Neutrophil (primary cell): ENCODE measurements around the gene POC1A.

Experiments
- H3K27ac ChIP-seq: fragments of 200-600 bp; sonication (generic); 2 replicates; pipeline ENCODE4 v1.5.1; 2016; ENCODE audit warnings: mild to moderate bottlenecking, moderate library complexity
- H3K27me3 ChIP-seq: fragments of 200-600 bp; sonication (generic); 2 replicates; pipeline ENCODE4 v1.6.0; 2016; ENCODE audit warnings: mild to moderate bottlenecking
- H3K36me3 ChIP-seq: fragments of 200-600 bp; sonication (generic); 2 replicates; pipeline ENCODE4 v1.5.1; 2017
- H3K4me1 ChIP-seq, 2 experiments: fragments of 200-600 bp in 1 of 2; sonication (generic) in 1 of 2; 1 replicate in 1 of 2; 2 replicates in 1 of 2; pipeline versions ENCODE4 v1.5.1 to v1.6.1; 2013 to 2016; ENCODE audit warnings: low read depth in 1 of 2, low read length in 1 of 2, mild to moderate bottlenecking in 1 of 2, moderate library complexity in 1 of 2; ENCODE audit not compliant: control insufficient read depth in 1 of 2, insufficient read depth in 1 of 2
- H3K4me3 ChIP-seq, 2 experiments: fragments of 200-600 bp in 1 of 2; sonication (generic) in 1 of 2; 1 replicate in 1 of 2; 2 replicates in 1 of 2; pipeline ENCODE4 v1.5.1; 2013 to 2016; ENCODE audit warnings: low read depth in 1 of 2, low read length in 1 of 2, mild to moderate bottlenecking in 1 of 2, moderate library complexity in 1 of 2
- H3K9me3 ChIP-seq: fragments of 200-600 bp; sonication (generic); 2 replicates; pipeline ENCODE4 v1.5.1; 2016
- TF ChIP-seq, protein P1 (sequence below): fragments of 200-600 bp; sonication (generic); IDR thresholded peaks from 2 replicates; pipeline ENCODE4 v1.5.1; 2016; ENCODE audit warnings: antibody characterized with exemption

POC1A gene

DNA sequence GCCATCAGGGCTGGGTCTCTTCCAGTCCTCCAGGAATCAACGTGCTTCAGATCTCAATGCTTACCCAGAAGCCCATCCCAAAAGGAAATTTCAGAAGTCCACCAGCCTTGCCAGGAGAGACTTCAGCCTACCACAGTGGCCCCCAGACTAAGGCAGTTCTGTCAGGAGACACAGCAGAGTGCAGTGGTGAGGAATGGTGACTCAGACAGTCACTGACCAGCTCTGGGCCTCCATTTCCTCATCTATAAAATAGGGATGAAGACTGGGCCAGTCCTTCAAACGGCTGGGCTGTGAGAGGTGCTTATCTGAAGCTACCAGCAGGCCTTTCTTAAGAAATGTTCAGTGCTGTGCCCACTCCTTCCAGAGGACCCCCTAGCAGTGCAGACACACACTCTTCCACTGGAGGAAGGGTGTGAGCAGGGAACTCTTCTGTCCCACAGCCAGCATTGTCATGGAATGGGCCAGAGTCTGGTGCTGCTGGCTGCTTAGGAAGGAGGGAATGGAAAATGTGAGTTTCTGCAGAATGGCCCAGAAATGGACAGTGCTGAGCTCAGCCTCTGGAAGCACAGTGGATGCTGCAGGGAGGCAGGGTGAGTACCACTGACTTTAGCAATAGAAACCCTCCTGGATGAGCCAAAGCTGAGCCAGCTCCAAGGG lies 56.2 kb downstream of the POC1A start:
- TF ChIP-seq, protein P1, sequence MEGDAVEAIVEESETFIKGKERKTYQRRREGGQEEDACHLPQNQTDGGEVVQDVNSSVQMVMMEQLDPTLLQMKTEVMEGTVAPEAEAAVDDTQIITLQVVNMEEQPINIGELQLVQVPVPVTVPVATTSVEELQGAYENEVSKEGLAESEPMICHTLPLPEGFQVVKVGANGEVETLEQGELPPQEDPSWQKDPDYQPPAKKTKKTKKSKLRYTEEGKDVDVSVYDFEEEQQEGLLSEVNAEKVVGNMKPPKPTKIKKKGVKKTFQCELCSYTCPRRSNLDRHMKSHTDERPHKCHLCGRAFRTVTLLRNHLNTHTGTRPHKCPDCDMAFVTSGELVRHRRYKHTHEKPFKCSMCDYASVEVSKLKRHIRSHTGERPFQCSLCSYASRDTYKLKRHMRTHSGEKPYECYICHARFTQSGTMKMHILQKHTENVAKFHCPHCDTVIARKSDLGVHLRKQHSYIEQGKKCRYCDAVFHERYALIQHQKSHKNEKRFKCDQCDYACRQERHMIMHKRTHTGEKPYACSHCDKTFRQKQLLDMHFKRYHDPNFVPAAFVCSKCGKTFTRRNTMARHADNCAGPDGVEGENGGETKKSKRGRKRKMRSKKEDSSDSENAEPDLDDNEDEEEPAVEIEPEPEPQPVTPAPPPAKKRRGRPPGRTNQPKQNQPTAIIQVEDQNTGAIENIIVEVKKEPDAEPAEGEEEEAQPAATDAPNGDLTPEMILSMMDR = no peak
- H3K27me3 ChIP-seq = no peaks in the 10 kb centered on the region
- no peak overlapping the region for H3K27ac ChIP-seq
- H3K9me3 ChIP-seq = no peaks in the 10 kb centered on the region
- H3K36me3 ChIP-seq = peaks cover 51% of the 10 kb centered on the region
- no peaks in the 10 kb centered on the region for H3K4me1 ChIP-seq
- H3K4me3 ChIP-seq = no peak overlapping the region

DNA sequence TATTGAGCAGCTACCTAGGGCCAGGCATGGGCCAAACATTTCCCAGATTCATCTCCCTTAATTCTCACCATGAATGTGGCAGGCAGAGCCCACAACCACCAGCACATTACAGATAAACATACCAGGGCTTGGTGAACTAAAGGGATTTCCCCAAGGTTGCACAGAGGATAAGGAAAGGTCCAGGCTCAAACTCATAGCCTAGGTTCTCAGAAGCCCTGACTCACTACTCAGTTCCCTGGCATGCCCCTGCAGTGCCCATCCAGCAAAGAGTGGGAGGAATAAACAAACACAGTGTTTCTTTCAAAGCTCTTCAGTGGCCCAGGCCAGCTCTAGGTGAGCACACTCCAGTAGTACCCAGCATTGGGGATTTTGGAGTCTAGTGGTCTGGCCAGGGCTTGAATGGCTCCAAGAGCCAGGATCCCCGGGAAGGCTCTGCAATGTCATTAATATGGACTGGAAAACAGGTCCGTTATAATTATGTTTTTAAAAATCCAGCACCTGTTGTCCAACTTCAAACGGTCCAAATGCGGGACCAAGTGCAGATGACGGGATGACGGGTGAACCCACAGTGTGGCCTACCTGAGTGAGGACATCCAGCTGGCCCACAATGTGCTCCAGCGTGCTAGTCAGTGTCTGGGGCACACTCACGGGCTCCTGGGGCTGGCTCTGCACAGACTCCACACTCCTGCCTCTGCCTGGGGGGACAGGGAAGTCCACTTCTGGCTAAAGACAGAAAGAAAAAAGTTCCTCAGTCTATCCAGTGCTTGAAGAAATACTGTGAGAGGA lies 58.0 kb downstream of the POC1A start:
- Histone ChIP-seq H3K4me1 (no peaks in the 10 kb centered on the region), H3K27ac (no peak overlapping the region), H3K9me3 (no peaks in the 10 kb centered on the region), H3K27me3 (no peaks in the 10 kb centered on the region), H3K4me3 (no peak overlapping the region), H3K36me3 (peaks cover 68% of the 10 kb centered on the region)
- TF ChIP-seq, protein P1 = no peak

DNA sequence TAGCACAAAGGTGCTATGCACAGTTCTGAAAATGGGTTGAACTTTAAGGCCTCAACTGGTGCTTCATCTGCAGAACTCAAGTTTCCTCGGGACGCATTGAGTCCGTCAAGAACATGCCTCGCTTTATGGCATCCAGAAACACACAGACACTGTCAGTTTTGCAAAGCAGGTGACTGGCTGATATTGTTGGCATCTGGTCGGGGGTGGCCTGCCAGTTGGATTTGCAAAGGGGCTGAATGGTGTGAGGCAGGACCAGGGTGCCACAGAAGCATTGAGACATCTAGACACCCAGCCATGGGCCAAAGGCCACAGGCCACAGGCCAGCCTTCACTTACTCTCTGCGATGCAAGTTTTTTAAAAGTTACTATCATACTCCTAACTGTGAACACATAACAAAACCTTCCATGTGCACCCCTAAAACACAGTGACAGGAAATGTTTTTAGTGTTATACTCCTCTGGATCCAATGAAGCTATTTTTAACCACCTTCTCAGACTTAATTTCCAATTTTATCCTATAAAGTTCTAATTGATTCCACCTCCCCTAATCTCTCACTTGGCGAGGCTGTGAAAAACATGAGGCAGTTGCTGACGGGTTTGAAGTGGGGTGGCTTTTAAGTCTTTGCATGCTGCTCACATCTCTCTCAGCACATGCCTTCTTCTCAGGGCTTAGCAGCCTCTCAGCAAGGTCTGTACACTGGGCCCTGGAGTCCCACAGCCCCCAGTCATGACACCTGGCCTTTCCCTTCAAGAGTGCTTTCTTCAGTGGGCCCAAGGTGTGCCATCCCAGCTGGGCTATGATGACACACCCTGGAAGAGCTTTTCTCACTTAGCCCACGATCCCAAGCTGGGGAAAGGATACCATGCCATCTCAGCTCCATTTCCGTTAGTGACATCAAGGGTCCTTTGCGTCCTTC lies 59.4 kb downstream of the POC1A start:
- Histone ChIP-seq H3K4me1 (no peaks in the 10 kb centered on the region), H3K4me3 (no peak overlapping the region), H3K9me3 (no peaks in the 10 kb centered on the region), H3K27me3 (no peaks in the 10 kb centered on the region), H3K27ac (no peak overlapping the region), H3K36me3 (peaks cover 77% of the 10 kb centered on the region)
- TF ChIP-seq, protein P1 = no peak

DNA sequence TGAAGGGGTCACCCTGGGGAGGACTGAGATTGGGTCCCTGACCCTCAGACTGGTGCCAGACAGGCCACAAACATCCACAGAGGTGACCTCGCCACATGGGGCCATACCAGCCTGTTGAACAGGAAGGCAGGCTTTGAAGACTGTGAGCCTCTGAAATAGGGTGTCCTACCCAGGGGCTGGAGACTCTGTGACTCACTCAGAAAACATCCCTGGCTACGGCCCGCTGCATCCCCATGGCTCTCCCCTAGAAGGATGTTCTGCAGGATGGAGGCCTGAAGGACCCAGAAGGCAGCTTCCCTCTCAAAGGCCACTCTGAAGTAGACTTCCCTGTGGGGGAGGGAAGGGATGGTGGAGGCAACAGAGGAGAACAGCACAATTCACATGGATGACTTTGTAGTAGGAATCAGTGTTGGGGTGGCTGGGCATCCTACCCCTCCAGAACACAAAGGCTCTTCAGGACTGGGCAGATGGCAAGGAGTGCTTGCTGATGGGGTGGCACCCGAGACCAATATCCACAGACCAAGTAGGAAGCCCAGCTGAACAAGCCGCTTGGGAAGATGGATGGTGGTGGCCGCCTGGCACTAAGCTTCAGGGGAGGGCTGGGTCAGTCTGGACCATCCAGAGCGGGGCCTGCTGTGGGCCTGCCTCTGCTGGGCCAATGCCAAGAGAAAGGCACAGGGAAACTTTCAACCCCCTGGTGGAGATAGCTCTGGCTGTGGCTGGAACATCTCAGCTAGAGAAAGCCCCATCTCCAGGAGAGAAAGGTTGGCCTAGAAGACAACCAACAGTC lies 60.3 kb downstream of the POC1A start:
- no peaks in the 10 kb centered on the region for H3K27me3 ChIP-seq
- H3K36me3 ChIP-seq = peaks cover 77% of the 10 kb centered on the region
- TF ChIP-seq, protein P1 = no peak
- H3K4me3 ChIP-seq = no peak overlapping the region
- no peaks in the 10 kb centered on the region for H3K4me1 ChIP-seq
- H3K9me3 ChIP-seq = no peaks in the 10 kb centered on the region
- no peak overlapping the region for H3K27ac ChIP-seq

DNA sequence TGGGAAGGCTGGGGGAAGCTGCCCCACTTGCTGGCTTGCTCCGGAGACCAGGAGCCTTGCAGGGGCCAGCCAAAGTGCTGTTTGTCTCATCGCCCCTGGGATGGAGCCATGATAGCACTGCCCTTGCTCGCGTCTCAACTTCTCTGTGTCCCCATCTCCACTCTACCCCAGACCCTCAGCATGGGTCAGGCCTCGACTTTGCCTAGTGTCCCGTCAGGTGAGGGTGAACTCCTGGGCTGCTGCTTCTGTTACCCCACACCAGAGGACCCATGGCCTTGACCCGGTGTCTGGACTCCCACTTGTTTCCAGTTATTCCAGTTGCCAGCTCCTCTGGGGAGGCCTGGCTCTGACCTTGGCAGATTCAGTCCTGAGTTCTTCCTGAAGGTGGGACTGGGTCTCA lies 61.3 kb downstream of the POC1A start:
- Histone ChIP-seq H3K27ac (no peak overlapping the region), H3K9me3 (no peaks in the 10 kb centered on the region), H3K27me3 (no peaks in the 10 kb centered on the region), H3K36me3 (peaks cover 75% of the 10 kb centered on the region), H3K4me3 (no peak overlapping the region), H3K4me1 (peaks cover 0 to 5% of the 10 kb centered on the region in 2 experiments)
- TF ChIP-seq, protein P1 = no peak
